ENCODE measurements around the gene NAIF1. TPM values are rescaled to one million over a fixed set of nuclear protein-coding genes. Genes with fewer than 3 reads are reported as not detected.
A peak's percentile ranks its signal among the peaks of the same experiment; 100 is the strongest.

The NAIF1 gene
- total RNA-seq, 1 experiment from 2014 or later: 12.4 TPM

DNA sequence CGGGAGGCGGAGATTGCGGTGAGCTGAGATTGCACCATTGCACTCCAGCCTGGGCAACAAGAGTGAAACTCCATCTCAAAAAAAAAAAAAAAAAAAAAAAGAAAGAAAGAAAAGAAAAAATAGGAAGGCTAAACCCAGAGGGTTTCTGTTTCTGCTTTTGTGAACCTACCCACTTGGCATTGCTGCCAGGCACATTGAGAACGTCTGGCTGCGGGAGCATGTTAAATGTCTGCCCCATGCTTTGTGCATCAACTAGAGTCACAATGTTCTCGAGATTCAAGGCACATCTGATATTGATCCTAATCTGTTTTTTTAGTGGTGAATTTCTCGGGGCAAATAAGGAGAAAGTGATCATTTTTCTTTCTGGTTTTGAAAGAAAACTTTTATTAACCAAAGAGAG lies 3.8 kb upstream of the NAIF1 start:
- no peaks in the 10 kb centered on the region for H3K9me3 Mint-ChIP-seq
- DNase-seq (ENCODE audit: low spot score) (no peak), ATAC-seq (no peak)
- H3K27me3 Mint-ChIP-seq (ENCODE audit: low read depth): no peaks in the 10 kb centered on the region
- ChIA-PET POLR2A (interaction anchor here (0.7 kb wide), 1 partner anchor 140 kb away, joined by 4 read pairs; the partner anchor contains the start of gene PIP5KL1), CTCF (no interaction called here)
- peaks cover 36% of the 10 kb centered on the region for H3K4me1 Mint-ChIP-seq
- peak overlapping the region; percentile 75; the same call in 1 of the 2 replicates for H3K27ac Mint-ChIP-seq
- no peak overlapping the region for H3K4me3 Mint-ChIP-seq
- no peaks in the 10 kb centered on the region; the same call in 1 of the 2 replicates for H3K36me3 Mint-ChIP-seq
- no peak for TF ChIP-seq HMGXB4 (CRISPR knock-in tag; IDR thresholded peaks at IDR 0.05)
- TF ChIP-seq, protein P1, sequence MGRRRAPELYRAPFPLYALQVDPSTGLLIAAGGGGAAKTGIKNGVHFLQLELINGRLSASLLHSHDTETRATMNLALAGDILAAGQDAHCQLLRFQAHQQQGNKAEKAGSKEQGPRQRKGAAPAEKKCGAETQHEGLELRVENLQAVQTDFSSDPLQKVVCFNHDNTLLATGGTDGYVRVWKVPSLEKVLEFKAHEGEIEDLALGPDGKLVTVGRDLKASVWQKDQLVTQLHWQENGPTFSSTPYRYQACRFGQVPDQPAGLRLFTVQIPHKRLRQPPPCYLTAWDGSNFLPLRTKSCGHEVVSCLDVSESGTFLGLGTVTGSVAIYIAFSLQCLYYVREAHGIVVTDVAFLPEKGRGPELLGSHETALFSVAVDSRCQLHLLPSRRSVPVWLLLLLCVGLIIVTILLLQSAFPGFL (CRISPR knock-in tag; IDR thresholded peaks at IDR 0.05; ENCODE audit: borderline replicate concordance): no peak
- no peak for TF ChIP-seq CREM (CRISPR knock-in tag; IDR thresholded peaks at IDR 0.05)
- TF ChIP-seq FOXK1 (CRISPR knock-in tag; IDR thresholded peaks at IDR 0.05): no peak
- TF ChIP-seq GRHL2 (CRISPR knock-in tag; IDR thresholded peaks at IDR 0.05; ENCODE audit: insufficient replicate concordance, severe bottlenecking): no peak
- no peak for TF ChIP-seq ZBTB21 (CRISPR knock-in tag; IDR thresholded peaks at IDR 0.05; ENCODE audit: borderline replicate concordance)
- no peak for TF ChIP-seq MYBL2 (CRISPR knock-in tag; IDR thresholded peaks at IDR 0.05)
- TF ChIP-seq ZNF671 (CRISPR knock-in tag; IDR thresholded peaks at IDR 0.05): no peak
- no peak for TF ChIP-seq TEAD4 (CRISPR knock-in tag; IDR thresholded peaks at IDR 0.05)
- no peak for TF ChIP-seq MLX (CRISPR knock-in tag; IDR thresholded peaks at IDR 0.05)
- TF ChIP-seq PRRX2 (CRISPR knock-in tag; IDR thresholded peaks at IDR 0.05): no peak
- no peak for TF ChIP-seq SOX15 (CRISPR knock-in tag; IDR thresholded peaks at IDR 0.05)
- TF ChIP-seq ZNF396 (CRISPR knock-in tag; IDR thresholded peaks at IDR 0.05; ENCODE audit: borderline replicate concordance): no peak
- no peak for TF ChIP-seq NFE2L1 (CRISPR knock-in tag; IDR thresholded peaks at IDR 0.05)
- TF ChIP-seq KAT7 (CRISPR knock-in tag; IDR thresholded peaks at IDR 0.05; ENCODE audit: borderline replicate concordance): no peak
- no peak for TF ChIP-seq GTF2I (CRISPR knock-in tag; conservative IDR thresholded peaks at IDR 0.05)
- TF ChIP-seq PRDM15 (CRISPR knock-in tag; IDR thresholded peaks at IDR 0.05): no peak
- no peak for TF ChIP-seq GABPB1 (CRISPR knock-in tag; IDR thresholded peaks at IDR 0.05)

DNA sequence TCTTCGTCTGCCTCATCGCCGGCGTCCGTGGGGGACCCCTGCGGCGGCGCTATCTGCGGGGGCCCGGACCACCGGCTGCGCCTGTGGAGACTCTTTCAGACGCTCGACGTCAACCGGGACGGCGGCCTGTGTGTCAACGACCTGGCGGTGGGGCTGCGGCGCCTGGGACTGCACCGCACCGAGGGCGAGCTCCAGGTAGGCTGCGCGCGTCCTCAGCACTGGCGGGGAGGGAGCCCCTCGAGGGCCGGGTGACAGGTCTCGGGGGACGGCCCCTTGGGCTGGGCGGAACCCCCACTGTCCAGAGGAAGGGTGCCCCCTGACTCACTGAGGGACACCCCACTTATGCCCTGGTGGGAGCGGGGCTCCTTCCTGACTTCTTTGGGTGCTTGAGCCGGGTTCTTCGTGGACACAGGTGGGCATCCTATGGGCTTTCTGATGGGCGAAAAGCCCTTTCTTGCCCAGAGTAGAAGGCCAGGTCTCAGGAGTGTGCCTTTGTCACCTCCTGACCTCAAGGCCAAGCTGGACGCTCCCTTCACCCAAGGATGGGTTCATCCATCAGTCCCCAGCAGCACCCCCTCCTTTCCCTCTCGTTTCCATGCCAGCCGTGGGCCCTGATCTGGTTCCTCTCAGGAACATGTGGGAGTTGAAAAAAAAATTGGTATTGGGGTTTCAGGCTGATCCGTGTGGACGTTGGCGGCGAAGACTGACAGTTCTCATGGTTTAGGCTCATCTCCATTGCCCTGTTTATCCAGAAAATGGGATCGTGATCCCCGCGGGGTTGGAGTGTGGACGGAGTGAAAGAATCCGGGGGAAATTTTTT lies 1.5 kb upstream of the NAIF1 start:
- Mint-ChIP-seq H3K4me3 (peak overlapping the region; percentile 85), H3K27ac (peak overlapping the region; percentile 67), H3K27me3 (ENCODE audit: low read depth) (no peaks in the 10 kb centered on the region), H3K9me3 (no peaks in the 10 kb centered on the region), H3K36me3 (no peaks in the 10 kb centered on the region; the same call in 1 of the 2 replicates), H3K4me1 (peaks cover 42% of the 10 kb centered on the region)
- ATAC-seq (no peak), DNase-seq (ENCODE audit: low spot score) (no peak)
- ChIA-PET CTCF (interaction anchor here (1.1 to 3.5 kb wide), 7 partner anchors 13 to 126 kb away, joined by 4 to 31 read pairs (median 8); no protein-coding TSS in a partner anchor), POLR2A (interaction anchor here (0.5 to 2.2 kb wide), 5 partner anchors 24 to 373 kb away, joined by 3 to 7 read pairs (median 5); no protein-coding TSS in a partner anchor)
- TF ChIP-seq, protein P2, sequence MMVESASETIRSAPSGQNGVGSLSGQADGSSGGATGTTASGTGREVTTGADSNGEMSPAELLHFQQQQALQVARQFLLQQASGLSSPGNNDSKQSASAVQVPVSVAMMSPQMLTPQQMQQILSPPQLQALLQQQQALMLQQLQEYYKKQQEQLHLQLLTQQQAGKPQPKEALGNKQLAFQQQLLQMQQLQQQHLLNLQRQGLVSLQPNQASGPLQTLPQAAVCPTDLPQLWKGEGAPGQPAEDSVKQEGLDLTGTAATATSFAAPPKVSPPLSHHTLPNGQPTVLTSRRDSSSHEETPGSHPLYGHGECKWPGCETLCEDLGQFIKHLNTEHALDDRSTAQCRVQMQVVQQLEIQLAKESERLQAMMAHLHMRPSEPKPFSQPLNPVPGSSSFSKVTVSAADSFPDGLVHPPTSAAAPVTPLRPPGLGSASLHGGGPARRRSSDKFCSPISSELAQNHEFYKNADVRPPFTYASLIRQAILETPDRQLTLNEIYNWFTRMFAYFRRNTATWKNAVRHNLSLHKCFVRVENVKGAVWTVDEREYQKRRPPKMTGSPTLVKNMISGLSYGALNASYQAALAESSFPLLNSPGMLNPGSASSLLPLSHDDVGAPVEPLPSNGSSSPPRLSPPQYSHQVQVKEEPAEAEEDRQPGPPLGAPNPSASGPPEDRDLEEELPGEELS (CRISPR knock-in tag; IDR thresholded peaks at IDR 0.05): 0 out of 2 replicates have a peak, but pooled peaks have one; percentile 7
- TF ChIP-seq IRF1 (CRISPR knock-in tag; IDR thresholded peaks at IDR 0.05): no peak
- TF ChIP-seq ZNF671 (CRISPR knock-in tag; IDR thresholded peaks at IDR 0.05): no peak
- peak; percentile 62; the same call in 1 of the 2 replicates for TF ChIP-seq RELA (CRISPR knock-in tag; IDR thresholded peaks at IDR 0.05; ENCODE audit: borderline replicate concordance)
- 0 out of 2 replicates have a peak, but pooled peaks have one; percentile 14 for TF ChIP-seq E2F5 (CRISPR knock-in tag; IDR thresholded peaks at IDR 0.05)
- peak; percentile 59; the same call in 1 of the 2 replicates for TF ChIP-seq ESRRA (CRISPR knock-in tag; IDR thresholded peaks at IDR 0.05; ENCODE audit: borderline replicate concordance)
